PC-3 (cell line): ENCODE measurements around the gene GULP1.

Experiments
- EZH2phosphoT487 ChIP-seq: fragments of 300-600 bp; sonication (generic); IDR thresholded peaks from 2 replicates; pipeline ENCODE4 v1.6.1; 2018; ENCODE audit warnings: mild to moderate bottlenecking, antibody characterized with exemption, low read length, borderline replicate concordance
- TF ChIP-seq, protein P1 (sequence below): fragments of 300-600 bp; sonication (generic); conservative IDR thresholded peaks from 2 replicates; pipeline ENCODE4 v1.5.1; 2017; ENCODE audit warnings: antibody characterized with exemption, low read depth, mild to moderate bottlenecking, low read length

- TF ChIP-seq, protein P1, sequence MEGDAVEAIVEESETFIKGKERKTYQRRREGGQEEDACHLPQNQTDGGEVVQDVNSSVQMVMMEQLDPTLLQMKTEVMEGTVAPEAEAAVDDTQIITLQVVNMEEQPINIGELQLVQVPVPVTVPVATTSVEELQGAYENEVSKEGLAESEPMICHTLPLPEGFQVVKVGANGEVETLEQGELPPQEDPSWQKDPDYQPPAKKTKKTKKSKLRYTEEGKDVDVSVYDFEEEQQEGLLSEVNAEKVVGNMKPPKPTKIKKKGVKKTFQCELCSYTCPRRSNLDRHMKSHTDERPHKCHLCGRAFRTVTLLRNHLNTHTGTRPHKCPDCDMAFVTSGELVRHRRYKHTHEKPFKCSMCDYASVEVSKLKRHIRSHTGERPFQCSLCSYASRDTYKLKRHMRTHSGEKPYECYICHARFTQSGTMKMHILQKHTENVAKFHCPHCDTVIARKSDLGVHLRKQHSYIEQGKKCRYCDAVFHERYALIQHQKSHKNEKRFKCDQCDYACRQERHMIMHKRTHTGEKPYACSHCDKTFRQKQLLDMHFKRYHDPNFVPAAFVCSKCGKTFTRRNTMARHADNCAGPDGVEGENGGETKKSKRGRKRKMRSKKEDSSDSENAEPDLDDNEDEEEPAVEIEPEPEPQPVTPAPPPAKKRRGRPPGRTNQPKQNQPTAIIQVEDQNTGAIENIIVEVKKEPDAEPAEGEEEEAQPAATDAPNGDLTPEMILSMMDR, result no peak
- no peak for TF ChIP-seq EZH2phosphoT487
These were observed 149.7 kb downstream of the GULP1 start for GRCh38 chr2:188441288-188441947.
